G401.6 (cell line): ENCODE measurements around the gene PLAA.
A peak's percentile ranks its signal among the peaks of the same experiment; 100 is the strongest.
"Not testable (repeated sequence)": the region's sequence is repeated elsewhere in the genome, so short reads cannot be mapped to it uniquely, and the experiment has no call there.

Experiments
- FAIRE-seq: peaks from 2 replicates; lab custom pipeline; 2012; peaks lifted over from hg19 to GRCh38; lab: Jason Lieb, UNC

Gene PLAA

DNA sequence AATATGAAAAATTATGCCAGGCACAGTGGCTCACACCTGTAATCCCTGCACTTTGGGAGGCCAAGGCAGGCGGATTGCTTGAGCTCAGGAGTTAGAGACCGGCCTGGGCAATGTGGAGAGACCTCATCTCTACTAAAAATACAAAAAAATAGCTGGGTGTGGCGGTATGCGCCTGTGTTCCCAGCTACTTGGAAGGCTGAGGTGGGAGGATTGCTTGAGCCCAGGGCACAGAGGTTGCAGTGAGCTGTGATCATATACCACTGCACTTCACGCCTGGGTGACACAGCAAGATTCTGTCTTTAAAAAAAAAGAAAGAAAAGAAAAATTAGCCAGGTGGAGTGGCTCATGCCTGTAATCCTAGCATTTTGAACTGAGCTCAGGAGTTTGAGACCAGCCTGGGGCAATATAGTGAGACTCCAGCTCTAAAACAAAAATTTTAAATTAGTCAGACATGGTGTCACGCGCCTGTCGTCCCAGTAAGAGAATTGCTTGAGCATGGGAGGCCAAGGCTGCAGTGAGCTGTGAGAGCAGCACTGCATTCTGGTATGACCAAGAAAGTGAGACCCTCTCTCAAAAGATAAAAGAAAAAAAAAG, 18.0 kb downstream of the PLAA start:
- no peak for FAIRE-seq

DNA sequence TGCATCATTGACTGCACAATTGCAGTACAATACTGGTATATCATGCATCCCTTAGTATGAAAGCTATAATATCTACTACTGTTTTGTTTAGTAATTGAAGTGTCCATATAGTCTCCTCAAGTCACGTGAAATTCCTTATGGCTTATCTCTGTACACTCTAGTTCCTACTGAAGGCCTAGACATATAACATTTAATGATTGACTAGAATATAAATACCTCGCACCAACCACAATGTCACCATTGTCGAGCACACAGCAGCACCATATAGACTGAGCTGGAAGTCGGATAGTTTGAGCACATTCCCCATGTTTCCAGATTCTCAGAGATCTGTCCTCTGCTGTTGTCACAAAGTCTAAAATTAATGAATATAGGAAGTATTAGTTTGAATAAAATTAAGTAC, 21.4 kb downstream of the PLAA start:
- no peak for FAIRE-seq

DNA sequence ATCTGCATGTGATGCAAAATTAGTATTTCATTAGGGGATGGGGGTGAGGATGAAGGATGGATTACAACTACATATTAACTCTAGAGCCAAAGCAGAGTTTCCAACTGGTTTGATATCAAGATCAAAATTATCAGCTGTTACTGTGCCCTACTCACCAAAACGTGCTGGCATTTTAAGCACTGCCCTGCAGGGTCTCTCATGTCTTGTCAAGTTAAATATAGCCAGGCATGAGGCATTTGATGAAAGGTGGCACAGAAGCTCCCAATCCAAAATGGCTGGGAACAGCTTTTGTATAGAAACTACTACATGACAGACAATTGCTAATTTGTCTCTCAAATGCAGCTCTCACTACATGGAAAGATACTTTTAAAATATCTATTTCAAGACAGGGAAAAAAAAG, 27.3 kb downstream of the PLAA start:
- FAIRE-seq = no peak

DNA sequence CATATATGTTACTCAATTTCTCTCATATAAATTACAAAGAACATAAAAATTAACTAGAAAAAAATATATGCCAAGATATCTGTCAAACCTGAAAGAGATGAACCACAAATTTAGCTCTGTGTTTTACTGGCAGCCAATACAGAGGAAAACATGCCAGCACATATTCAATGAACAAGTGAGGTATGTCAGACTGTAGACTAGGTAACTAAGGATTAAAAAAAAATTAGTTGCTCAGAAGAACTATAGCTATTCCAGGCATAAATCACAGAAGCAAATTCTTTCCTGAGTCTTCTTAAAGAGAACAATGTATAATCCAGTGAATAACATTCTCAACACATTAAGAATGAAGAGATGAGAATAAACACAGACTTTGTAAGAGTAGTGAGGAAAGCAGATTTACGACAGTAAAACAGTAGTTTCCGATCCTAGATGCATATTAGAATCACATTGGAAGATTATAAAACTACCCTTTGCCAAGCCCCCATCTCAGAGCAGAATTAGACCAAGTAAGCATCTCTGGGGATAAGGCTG, 33.8 kb downstream of the PLAA start:
- FAIRE-seq = no peak

DNA sequence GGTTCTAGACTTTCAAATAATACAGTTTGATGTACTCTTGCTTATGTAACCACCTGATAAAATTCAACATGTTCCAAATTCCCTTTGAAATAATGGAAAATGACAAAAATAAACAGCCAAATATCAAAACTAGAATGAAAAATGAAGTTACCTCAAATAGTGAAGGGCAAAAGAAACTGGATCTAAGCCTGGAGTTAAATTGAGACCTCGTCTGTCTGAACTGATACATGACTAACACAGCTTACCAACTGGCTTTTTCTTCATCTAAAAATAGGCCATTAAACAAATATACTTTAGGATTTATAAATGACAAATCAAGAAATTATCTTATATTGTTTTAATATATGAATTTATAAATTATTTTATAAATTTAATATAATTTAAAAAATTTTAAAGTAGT, 42.4 kb downstream of the PLAA start:
- FAIRE-seq = peak; percentile 73

DNA sequence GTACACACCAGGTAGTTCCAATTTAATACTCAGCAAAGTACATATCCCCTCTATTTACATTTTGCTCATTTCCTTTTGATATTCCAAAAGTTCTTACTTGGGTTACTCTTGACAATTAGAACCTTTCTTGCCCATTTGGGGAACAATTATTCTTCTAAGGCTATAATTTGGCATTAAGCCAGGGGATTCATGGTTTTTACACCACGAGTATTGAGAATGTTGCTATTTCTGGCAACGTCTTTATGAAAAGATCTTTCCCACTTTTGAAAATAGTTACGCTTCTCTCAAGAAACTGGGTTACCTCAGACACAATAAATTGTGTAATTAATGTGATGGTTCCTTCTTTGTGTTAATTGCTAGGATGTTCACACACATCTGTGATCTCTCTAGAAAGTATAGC, 43.0 kb downstream of the PLAA start:
- no peak for FAIRE-seq

DNA sequence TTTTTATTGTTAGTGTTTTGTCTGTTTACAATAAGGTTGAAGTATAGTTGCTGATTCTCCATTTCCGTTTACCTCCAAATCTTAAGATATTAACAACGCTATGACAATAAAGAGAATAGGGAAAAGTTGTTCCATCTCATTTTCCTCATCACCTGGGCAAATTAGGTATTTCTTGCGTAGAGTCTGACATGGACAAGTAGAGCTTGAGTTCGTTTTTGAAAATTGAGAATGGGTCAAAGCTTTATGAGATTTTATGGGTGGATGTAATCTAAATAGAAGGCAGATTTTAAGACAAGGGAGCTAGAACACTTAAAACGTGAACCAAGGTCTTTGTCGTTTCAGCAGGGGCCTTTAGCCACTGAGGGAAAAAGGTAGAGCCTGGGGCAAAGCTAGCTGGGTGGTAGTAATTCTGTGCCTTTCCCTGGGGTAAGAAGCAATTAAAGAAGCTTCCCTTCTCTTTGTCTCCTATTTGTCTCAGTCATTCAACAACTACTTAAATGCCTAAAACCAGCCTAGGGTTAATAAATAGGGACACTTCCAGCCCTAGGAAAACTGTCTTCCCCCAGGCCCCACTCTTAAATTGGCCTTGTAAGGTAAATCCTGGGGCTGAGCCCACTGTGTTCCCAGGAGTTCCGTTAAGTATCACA, 53.9 kb downstream of the PLAA start:
- no peak for FAIRE-seq

DNA sequence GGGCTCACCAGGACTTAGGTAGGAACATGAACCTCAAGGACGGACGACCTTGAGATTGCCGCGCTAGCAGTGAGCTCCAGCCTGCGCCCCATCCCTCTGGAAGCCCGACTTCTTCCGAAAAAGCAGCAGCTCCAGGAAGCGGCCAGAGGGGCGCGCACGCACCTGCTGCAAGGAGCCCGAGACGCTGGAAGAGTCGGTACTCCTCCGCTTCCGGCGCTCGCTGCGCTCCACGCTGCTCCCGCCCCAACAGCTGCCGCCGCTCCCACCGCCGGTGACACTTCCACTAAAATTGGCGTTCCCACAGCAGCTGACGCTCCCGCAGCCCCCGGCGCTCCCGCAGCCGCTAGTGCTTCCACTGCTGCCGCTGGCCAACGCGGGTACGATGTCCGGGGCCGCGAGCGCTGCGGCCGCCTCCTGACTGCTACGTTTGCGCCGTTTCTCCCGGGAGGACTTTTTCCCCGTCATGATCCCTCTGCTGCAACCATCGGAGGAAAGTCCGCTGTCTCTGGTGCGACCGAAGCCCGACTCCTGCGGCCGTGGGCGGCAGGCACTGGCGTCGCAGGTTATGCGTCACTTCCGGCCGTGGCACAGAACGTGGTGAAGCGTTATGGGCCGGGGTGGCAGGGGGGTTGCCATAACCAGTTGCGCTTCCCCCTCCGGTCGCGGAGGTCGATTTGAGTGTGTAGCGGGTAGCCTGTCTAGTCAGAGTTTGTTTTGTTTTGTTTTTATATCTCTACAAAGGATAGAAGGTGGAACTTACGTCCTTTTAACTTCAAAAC, 54.6 kb downstream of the PLAA start, which contains the start of gene CAAP1:
TSS of gene CAAP1 (minus strand) at position 552 of the 779 bp plus-strand sequence. CDS start at position 465, 87 bp downstream.
- peak; percentile 91 for FAIRE-seq

DNA sequence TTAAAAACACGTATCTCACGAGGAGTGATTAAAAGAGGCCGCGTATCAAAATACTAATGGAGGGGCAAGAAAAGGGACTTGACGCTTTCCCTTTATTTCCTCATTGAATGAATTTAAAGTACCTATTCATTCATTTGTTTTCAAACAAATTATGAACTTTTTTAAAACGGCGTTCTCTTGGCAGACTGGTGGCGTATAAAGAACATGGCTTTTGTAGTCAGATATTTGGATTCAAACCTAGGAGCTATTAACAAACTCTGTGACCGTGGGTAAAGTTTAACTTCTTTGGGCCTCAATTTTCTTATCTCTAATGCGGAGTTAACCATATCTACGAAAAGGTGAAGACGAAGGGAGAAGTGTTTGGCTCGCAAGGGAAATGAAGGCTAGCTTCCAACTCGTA, 55.3 kb downstream of the PLAA start:
- no peak for FAIRE-seq

DNA sequence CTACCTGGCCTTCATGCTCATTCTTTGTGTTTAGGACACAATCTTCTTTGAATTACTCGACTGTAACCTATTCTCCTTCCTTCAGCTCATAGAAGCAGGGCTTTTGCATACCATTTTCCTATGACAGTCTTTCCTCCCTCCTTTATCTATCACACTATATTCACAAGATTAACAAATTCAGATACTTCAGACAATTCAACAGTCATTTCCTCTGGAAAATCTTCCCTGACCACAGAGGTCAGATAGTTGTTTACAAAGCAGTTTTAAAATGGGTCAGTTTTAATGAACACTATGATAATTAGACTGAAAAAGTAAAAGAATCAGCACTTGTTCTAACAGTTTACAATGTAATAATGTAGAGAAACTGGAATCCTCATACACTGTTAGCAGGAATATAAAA, 58.8 kb downstream of the PLAA start:
- no peak for FAIRE-seq

DNA sequence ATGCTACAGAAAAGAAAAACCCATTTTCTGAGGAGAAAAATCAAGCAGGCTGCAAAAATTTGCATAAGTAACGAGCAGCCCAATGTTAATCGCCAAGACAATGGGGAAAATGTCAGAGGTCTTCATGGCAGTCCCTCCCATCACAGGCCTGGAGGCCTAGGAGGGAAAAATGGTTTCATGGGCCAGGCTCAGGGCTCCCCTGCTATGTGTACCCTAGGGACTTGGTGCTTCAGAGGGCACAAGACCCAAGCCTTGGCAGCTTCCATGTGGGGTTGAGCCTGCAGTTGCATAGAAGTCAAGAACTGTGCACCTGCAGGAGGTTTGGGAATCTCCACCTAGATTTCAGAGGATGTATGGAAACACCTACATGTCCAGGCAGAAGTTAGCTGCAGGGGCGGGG, 64.9 kb downstream of the PLAA start:
- FAIRE-seq = no peak

DNA sequence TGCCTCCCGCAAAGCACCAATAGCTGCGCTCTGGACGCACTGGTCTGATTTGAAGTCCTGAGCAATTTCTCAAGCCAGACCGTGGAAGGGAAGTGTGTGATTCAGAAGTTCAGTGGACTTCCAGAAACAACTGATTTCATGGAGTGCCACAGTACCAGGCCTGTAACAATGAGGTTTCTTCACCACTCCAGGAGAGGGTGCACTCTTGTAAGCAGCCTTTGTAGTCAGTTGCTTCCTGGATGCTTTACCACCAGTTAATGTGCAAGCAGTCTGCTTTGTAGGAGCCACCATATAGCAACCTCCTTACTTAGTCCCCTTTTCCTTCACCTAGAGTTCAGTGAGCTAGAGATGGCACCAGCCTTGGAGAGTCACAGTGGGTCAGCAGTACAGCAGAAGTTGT, 66.8 kb downstream of the PLAA start:
- no peak for FAIRE-seq

DNA sequence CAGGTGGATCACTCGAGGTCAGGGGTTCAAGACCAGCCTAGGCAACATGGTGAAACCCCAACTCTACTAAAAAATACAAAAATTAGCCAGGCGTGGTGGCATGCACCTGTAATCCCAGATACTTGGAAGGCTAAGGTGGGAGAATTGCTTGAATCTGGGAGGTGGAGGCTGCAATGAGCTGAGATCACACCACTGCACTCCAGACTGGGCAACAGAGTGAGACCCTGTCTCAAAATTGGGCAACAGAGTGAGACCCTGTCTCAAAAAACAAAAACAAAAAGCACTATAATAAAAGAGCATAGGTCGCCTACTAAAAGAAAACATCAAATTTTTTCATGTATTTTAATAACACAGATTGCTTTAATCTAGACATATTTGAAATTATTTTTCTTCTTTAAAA, 71.9 kb downstream of the PLAA start:
- not testable (repeated sequence) for FAIRE-seq

DNA sequence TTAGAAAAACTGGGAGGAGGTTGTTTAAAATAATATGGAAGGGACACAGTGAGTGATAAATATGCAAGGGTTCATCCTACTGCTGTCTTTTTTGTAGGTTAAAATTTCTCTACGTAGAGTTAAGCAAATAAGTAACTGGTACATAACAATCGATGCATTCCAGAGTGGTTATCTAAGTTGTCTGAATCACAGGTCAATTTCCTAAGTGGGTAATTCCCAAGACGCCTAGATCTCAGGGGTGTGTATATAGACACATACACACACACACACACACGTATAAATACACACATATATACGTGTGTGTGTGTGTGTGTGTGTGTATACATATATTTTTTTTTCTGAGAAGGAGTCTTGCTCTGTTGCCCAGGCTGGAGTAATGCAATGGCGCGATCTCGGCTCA, 76.8 kb downstream of the PLAA start:
- no peak for FAIRE-seq

DNA sequence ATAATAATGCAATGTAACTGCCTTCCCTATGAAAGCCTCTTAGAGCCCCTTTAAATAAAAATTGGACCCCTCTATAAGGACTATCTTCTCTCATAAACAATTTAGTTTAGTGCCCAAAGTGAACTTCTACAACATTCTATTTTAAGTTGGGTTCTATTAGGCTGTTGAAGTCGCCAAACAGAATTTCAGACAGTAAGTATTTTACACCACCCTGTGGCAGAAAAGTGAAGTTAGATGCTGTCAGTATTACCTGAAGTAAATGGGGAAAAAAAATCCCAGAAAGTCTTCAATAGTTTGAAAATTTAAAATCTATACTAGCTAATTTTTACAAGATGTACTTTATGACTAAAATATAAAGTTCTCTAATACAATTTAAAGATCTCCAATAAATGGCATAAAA, 84.0 kb downstream of the PLAA start:
- peak; percentile 96 for FAIRE-seq

DNA sequence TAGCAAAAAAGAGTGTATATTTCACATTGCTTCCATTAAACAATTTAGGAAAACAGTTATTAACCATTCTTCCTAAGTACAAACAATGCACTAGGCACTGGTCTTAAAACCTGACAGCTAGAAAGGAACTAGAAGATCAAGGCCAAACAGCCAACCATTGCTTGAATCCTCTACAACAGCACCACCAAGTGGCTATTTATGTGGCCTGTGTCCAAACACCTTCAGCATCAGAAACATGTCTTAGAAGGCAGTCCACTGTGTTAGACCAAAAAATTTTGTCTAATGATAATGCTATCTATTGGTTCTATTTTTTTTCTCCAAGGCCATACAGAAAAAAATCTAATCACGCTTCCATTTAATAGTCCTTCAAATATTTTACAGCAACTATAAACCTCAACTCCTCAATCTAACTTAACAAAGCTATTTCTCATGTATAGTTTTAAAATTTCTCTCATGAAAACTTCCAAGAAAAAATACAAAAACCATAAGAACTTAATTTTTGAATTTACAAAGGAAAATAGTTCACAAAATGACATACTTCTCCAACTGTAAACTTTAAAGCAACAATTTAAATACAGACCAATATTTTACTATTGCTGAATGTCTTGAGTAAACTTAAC, 90.5 kb downstream of the PLAA start:
- peak; percentile 89 for FAIRE-seq
